Ovary (tissue), 3 donors: ENCODE measurements around the gene NCAM1.

Experiments used
- CTCF ChIP-seq, 3 donors: fragments of 450-650 bp in 2 of 3; fragments of 200-600 bp in 1 of 3; IDR thresholded peaks; one replicate each; pipeline versions ENCODE4 v1.5.1 to v1.8.0; 2016 to 2022; ENCODE audit warnings: antibody characterized with exemption in 3 of 3, mild to moderate bottlenecking in 1 of 3
- EP300 ChIP-seq: sonication (generic); formaldehyde crosslinking; IDR thresholded peaks from one replicate; pipeline ENCODE4 v1.6.1; 2017; ENCODE audit warnings: antibody characterized with exemption
- POLR2A ChIP-seq: fragments of 450-650 bp; IDR thresholded peaks from one replicate; pipeline ENCODE4 v1.6.1; 2017; ENCODE audit warnings: antibody characterized with exemption, mild to moderate bottlenecking, moderate library complexity
- donor health status: DM: no; HTN: no; CAD: no.

GRCh38 chr11:113189909-113190667, 228.9 kb downstream of the NCAM1 start:
- TF ChIP-seq EP300 (no peak), CTCF (IDR thresholded peaks at IDR 0.05) (no peak), POLR2A (no peak)
